ENCODE data around the gene EBP. TPM values are rescaled to one million over a fixed set of nuclear protein-coding genes. Genes with fewer than 3 reads are reported as not detected.

The EBP gene
- total RNA-seq, 1 experiment from 2014 or later = 141 TPM

DNA sequence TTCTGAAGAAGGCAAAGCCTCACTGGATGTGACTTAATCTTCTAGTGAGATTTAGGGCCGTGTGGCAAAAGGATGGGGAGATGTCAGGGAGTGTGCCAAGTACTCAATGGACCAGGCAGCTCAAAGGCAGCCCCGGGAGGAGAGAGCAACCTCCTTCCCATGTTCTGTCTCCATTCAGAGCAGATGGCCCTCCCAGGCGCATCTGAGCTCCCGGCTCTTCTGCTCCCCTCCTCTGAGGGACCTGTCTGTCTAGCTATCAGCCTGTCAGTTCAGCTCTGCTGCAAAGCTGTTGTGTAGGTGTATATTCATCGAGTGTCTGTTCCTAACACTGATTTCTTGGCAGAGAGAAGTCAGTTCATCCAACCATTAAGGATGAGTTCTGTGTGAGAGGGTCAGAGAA lies 23.7 kb upstream of the EBP start:
- Mint-ChIP-seq H3K27ac (ENCODE audit: unreplicated experiment) (no peak overlapping the region), H3K4me3 (ENCODE audit: unreplicated experiment) (no peak overlapping the region), H3K9me3 (ENCODE audit: unreplicated experiment) (no peaks in the 10 kb centered on the region), H3K27me3 (ENCODE audit: insufficient read depth, unreplicated experiment) (no peaks in the 10 kb centered on the region), H3K36me3 (ENCODE audit: insufficient read depth, unreplicated experiment) (no peaks in the 10 kb centered on the region), H3K4me1 (ENCODE audit: low read depth, unreplicated experiment) (no peaks in the 10 kb centered on the region)
- Histone ChIP-seq H3K27me3 (replicated peaks; ENCODE audit: control insufficient read depth, insufficient read depth, low read length) (no peaks in the 10 kb centered on the region), H3K9me3 (no peaks in the 10 kb centered on the region), H3K4me3 (ENCODE audit: low read depth, low read length) (no peak overlapping the region), H3K4me1 (no peaks in the 10 kb centered on the region), H3K36me3 (ENCODE audit: control insufficient read depth, insufficient read depth, low read length) (no peaks in the 10 kb centered on the region)
- no TSS peak for BruUV-seq (replicated peaks)
- TF ChIP-seq, protein P1, sequence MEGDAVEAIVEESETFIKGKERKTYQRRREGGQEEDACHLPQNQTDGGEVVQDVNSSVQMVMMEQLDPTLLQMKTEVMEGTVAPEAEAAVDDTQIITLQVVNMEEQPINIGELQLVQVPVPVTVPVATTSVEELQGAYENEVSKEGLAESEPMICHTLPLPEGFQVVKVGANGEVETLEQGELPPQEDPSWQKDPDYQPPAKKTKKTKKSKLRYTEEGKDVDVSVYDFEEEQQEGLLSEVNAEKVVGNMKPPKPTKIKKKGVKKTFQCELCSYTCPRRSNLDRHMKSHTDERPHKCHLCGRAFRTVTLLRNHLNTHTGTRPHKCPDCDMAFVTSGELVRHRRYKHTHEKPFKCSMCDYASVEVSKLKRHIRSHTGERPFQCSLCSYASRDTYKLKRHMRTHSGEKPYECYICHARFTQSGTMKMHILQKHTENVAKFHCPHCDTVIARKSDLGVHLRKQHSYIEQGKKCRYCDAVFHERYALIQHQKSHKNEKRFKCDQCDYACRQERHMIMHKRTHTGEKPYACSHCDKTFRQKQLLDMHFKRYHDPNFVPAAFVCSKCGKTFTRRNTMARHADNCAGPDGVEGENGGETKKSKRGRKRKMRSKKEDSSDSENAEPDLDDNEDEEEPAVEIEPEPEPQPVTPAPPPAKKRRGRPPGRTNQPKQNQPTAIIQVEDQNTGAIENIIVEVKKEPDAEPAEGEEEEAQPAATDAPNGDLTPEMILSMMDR (IDR thresholded peaks at IDR 0.05; ENCODE audit: insufficient read depth in 1 of 2, low read depth in 1 of 2, low read length in 1 of 2, severe bottlenecking in 1 of 2, unreplicated experiment in 1 of 2) = no peak
- ChIA-PET CTCF (no interaction called here), POLR2A (no interaction called here)
- no peak for DNase-seq
- intact Hi-C loops (cut with micrococcal nuclease; ENCODE audit: unreplicated experiment) = no loop called here

GRCh38 chrX:48498374-48498809 lies 23.2 kb upstream of the EBP start:
- CTCF ChIA-PET = no interaction called here
- Mint-ChIP-seq H3K9me3 (ENCODE audit: unreplicated experiment) (no peaks in the 10 kb centered on the region), H3K36me3 (ENCODE audit: insufficient read depth, unreplicated experiment) (no peaks in the 10 kb centered on the region), H3K27ac (ENCODE audit: unreplicated experiment) (no peak overlapping the region), H3K4me3 (ENCODE audit: unreplicated experiment) (no peak overlapping the region), H3K27me3 (ENCODE audit: insufficient read depth, unreplicated experiment) (no peaks in the 10 kb centered on the region), H3K4me1 (ENCODE audit: low read depth, unreplicated experiment) (no peaks in the 10 kb centered on the region)
- Histone ChIP-seq H3K9me3 (no peaks in the 10 kb centered on the region), H3K4me1 (no peaks in the 10 kb centered on the region), H3K4me3 (ENCODE audit: low read depth, low read length) (no peak overlapping the region), H3K36me3 (ENCODE audit: control insufficient read depth, insufficient read depth, low read length) (no peaks in the 10 kb centered on the region), H3K27me3 (replicated peaks; ENCODE audit: control insufficient read depth, insufficient read depth, low read length) (no peaks in the 10 kb centered on the region)
- TF ChIP-seq, protein P1 (IDR thresholded peaks at IDR 0.05; ENCODE audit: insufficient read depth in 1 of 2, low read depth in 1 of 2, low read length in 1 of 2, severe bottlenecking in 1 of 2, unreplicated experiment in 1 of 2) = no peak
- POLR2A ChIA-PET = no interaction called here
- BruUV-seq (replicated peaks) = no TSS peak
- DNase-seq = no peak
- intact Hi-C loops (cut with micrococcal nuclease; ENCODE audit: unreplicated experiment) = no loop called here

- no TSS peak for BruUV-seq (replicated peaks)
- Histone ChIP-seq H3K27me3 (replicated peaks; ENCODE audit: control insufficient read depth, insufficient read depth, low read length) (no peaks in the 10 kb centered on the region), H3K9me3 (no peaks in the 10 kb centered on the region), H3K4me3 (ENCODE audit: low read depth, low read length) (no peak overlapping the region), H3K36me3 (ENCODE audit: control insufficient read depth, insufficient read depth, low read length) (no peaks in the 10 kb centered on the region), H3K4me1 (peaks cover 4% of the 10 kb centered on the region; the same call in 1 of the 2 replicates)
- H3K36me3 Mint-ChIP-seq (ENCODE audit: insufficient read depth, unreplicated experiment) = peaks cover 2% of the 10 kb centered on the region
- H3K27me3 Mint-ChIP-seq (ENCODE audit: insufficient read depth, unreplicated experiment) = no peaks in the 10 kb centered on the region
- TF ChIP-seq, protein P1 (IDR thresholded peaks at IDR 0.05; ENCODE audit: insufficient read depth in 1 of 2, low read depth in 1 of 2, low read length in 1 of 2, severe bottlenecking in 1 of 2, unreplicated experiment in 1 of 2) = no peak
- ChIA-PET CTCF (no interaction called here), POLR2A (no interaction called here)
- no peaks in the 10 kb centered on the region for H3K9me3 Mint-ChIP-seq (ENCODE audit: unreplicated experiment)
- intact Hi-C loops (cut with micrococcal nuclease; ENCODE audit: unreplicated experiment) = no loop called here
- no peak overlapping the region for H3K4me3 Mint-ChIP-seq (ENCODE audit: unreplicated experiment)
- DNase-seq = no peak
- H3K4me1 Mint-ChIP-seq (ENCODE audit: low read depth, unreplicated experiment) = no peaks in the 10 kb centered on the region
- H3K27ac Mint-ChIP-seq (ENCODE audit: unreplicated experiment) = no peak overlapping the region
Observed at GRCh38 chrX:48504261-48504660, 17.3 kb upstream of the EBP start.

Data from Caco-2 (cell line).